Nephron progenitor cell (in vitro differentiated cells): Measurements from ENCODE around the gene TNFRSF1A.

ENCODE experiments used
- DNase-seq: peaks from one replicate; pipeline ENCODE4 v3.0.0; 2021
- H3K27ac Mint-ChIP-seq: 2 replicates; pipeline ENCODE4 v1.8.0; 2021; ENCODE audit warnings: mild to moderate bottlenecking, moderate library complexity, mixed read lengths
- H3K27me3 Mint-ChIP-seq: 2 replicates; pipeline ENCODE4 v1.8.0; 2021; ENCODE audit warnings: mild to moderate bottlenecking, low read depth, mixed read lengths; ENCODE audit not compliant: poor library complexity
- H3K36me3 Mint-ChIP-seq: 2 replicates; pipeline ENCODE4 v1.8.0; 2021; ENCODE audit warnings: low read depth, mixed read lengths
- H3K4me1 Mint-ChIP-seq: 2 replicates; pipeline ENCODE4 v1.8.0; 2021; ENCODE audit warnings: mixed read lengths
- H3K4me3 Mint-ChIP-seq: 2 replicates; pipeline ENCODE4 v1.8.0; 2021; ENCODE audit warnings: mild to moderate bottlenecking, moderate library complexity, mixed read lengths
- H3K9me3 Mint-ChIP-seq: 2 replicates; pipeline ENCODE4 v1.8.0; 2021; ENCODE audit warnings: mild to moderate bottlenecking, moderate library complexity, mixed read lengths
- CTCF ChIP-seq: fragments of 200-600 bp; sonication (generic); IDR thresholded peaks from 2 replicates; pipeline ENCODE4 v1.5.0; 2021; ENCODE audit warnings: antibody characterized with exemption

The TNFRSF1A gene

GRCh38 chr12:6321905-6322304, 20.0 kb downstream of the TNFRSF1A start:
- H3K27me3 Mint-ChIP-seq, result peaks cover 32% of the 10 kb centered on the region
- H3K36me3 Mint-ChIP-seq, result no peaks in the 10 kb centered on the region
- no peak for TF ChIP-seq CTCF
- H3K4me3 Mint-ChIP-seq, result no peak overlapping the region
- H3K27ac Mint-ChIP-seq, result no peak overlapping the region
- peaks cover 70% of the 10 kb centered on the region for H3K4me1 Mint-ChIP-seq
- no peak for DNase-seq
- no peaks in the 10 kb centered on the region for H3K9me3 Mint-ChIP-seq

- peaks cover 73% of the 10 kb centered on the region for H3K4me1 Mint-ChIP-seq
- H3K9me3 Mint-ChIP-seq, result no peaks in the 10 kb centered on the region
- peaks cover 32% of the 10 kb centered on the region for H3K27me3 Mint-ChIP-seq
- peak overlapping the region; percentile 31 for H3K27ac Mint-ChIP-seq
- no peak for DNase-seq
- H3K36me3 Mint-ChIP-seq, result no peaks in the 10 kb centered on the region
- H3K4me3 Mint-ChIP-seq, result no peak overlapping the region
- no peak for TF ChIP-seq CTCF
These were observed 22.4 kb downstream of the TNFRSF1A start for GRCh38 chr12:6319446-6319845.

GRCh38 chr12:6318440-6318879, 23.4 kb downstream of the TNFRSF1A start:
- no peak for TF ChIP-seq CTCF
- H3K4me1 Mint-ChIP-seq, result peaks cover 64% of the 10 kb centered on the region
- no peak overlapping the region for H3K4me3 Mint-ChIP-seq
- peaks cover 27% of the 10 kb centered on the region for H3K27me3 Mint-ChIP-seq
- no peak overlapping the region for H3K27ac Mint-ChIP-seq
- H3K36me3 Mint-ChIP-seq, result no peaks in the 10 kb centered on the region
- H3K9me3 Mint-ChIP-seq, result no peaks in the 10 kb centered on the region
- DNase-seq, result no peak

- TF ChIP-seq CTCF, result no peak
- H3K4me1 Mint-ChIP-seq, result peaks cover 62% of the 10 kb centered on the region
- no peak overlapping the region for H3K4me3 Mint-ChIP-seq
- H3K27ac Mint-ChIP-seq, result no peak overlapping the region
- DNase-seq, result no peak
- no peaks in the 10 kb centered on the region for H3K36me3 Mint-ChIP-seq
- H3K9me3 Mint-ChIP-seq, result no peaks in the 10 kb centered on the region
- peaks cover 24% of the 10 kb centered on the region for H3K27me3 Mint-ChIP-seq
These were observed 24.0 kb downstream of the TNFRSF1A start for GRCh38 chr12:6317693-6318439.

GRCh38 chr12:6316921-6317692, 24.8 kb downstream of the TNFRSF1A start:
- Mint-ChIP-seq H3K27me3 (peaks cover 21% of the 10 kb centered on the region), H3K27ac (no peak overlapping the region), H3K9me3 (no peaks in the 10 kb centered on the region), H3K4me1 (peaks cover 62% of the 10 kb centered on the region), H3K36me3 (no peaks in the 10 kb centered on the region), H3K4me3 (no peak overlapping the region)
- TF ChIP-seq CTCF, result no peak
- no peak for DNase-seq
